ENCODE results near the gene ADD3.

Gene ADD3

DNA sequence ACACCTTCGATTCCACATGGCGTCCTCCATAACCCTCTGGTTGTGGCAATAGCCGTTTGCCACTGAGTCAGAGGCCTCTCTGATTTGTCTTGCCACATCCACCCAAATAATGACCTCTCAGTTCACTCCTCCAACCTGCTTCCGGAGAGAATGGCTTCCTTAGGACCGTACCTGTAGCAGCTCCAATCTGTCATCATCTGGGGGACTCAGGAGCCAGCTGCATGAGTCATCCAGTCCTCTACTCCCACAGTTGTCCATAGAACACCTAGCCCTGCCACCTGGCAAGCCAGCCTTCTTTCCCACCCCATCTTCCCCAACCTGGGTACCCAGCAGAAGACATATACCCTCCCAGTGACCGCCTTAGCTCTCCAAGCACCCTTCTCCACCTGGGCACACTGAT, 135.2 kb downstream of the ADD3 start:
- Histone ChIP-seq H3F3A (ENCODE audit: low read depth) (no peaks in the 10 kb centered on the region), H3K79me2 (ENCODE audit: insufficient read depth, low read length) (no peaks in the 10 kb centered on the region), H3K4me2 (ENCODE audit: low read depth, low read length, poor library complexity, severe bottlenecking) (no peak overlapping the region), H3K27me3 (ENCODE audit: insufficient read depth, low read length, poor library complexity, severe bottlenecking) (peaks cover 7% of the 10 kb centered on the region), H3K36me3 (ENCODE audit: insufficient read depth, low read length) (no peaks in the 10 kb centered on the region), H3K9ac (ENCODE audit: low read depth, low read length, poor library complexity, severe bottlenecking) (no peak overlapping the region), H3K9me3 (ENCODE audit: insufficient read depth, low read depth, low read length) (no peaks in the 10 kb centered on the region), H3K4me3 (ENCODE audit: low read length, poor library complexity, severe bottlenecking) (no peak overlapping the region), H4K20me1 (ENCODE audit: insufficient read depth, low read length, poor library complexity, severe bottlenecking) (no peaks in the 10 kb centered on the region), H3K4me1 (ENCODE audit: insufficient read depth, low read length, poor library complexity, severe bottlenecking) (peaks cover 16% of the 10 kb centered on the region), H2AFZ (ENCODE audit: low read length) (no peak overlapping the region), H3K9me2 (replicated peaks; ENCODE audit: low read depth, low read length) (no peaks in the 10 kb centered on the region)
- TF ChIP-seq EZH2phosphoT487 (IDR thresholded peaks at IDR 0.05; ENCODE audit: borderline replicate concordance), result no peak
- TF ChIP-seq, protein P1, sequence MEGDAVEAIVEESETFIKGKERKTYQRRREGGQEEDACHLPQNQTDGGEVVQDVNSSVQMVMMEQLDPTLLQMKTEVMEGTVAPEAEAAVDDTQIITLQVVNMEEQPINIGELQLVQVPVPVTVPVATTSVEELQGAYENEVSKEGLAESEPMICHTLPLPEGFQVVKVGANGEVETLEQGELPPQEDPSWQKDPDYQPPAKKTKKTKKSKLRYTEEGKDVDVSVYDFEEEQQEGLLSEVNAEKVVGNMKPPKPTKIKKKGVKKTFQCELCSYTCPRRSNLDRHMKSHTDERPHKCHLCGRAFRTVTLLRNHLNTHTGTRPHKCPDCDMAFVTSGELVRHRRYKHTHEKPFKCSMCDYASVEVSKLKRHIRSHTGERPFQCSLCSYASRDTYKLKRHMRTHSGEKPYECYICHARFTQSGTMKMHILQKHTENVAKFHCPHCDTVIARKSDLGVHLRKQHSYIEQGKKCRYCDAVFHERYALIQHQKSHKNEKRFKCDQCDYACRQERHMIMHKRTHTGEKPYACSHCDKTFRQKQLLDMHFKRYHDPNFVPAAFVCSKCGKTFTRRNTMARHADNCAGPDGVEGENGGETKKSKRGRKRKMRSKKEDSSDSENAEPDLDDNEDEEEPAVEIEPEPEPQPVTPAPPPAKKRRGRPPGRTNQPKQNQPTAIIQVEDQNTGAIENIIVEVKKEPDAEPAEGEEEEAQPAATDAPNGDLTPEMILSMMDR (conservative IDR thresholded peaks at IDR 0.05; ENCODE audit: low read length), result no peak

DNA sequence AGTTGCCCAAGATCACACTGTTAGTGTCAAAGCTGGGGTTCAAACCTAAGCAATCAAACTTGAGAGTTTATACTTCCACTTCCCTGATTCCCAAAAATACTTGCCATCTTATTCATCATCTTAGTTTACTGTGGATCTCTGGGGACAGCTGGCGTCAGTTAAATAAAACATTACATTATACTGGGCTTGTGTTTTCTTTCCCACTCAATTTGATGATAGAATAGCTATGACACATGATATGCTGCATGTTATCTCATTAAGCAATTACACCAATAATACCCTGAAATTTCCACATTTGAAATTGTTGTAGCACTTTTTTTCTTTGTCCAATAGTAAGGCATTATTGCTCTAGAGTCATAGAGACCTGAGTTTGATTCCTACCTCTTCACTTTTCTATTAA, 136.7 kb downstream of the ADD3 start:
- peaks cover 21% of the 10 kb centered on the region for H3K27me3 ChIP-seq (ENCODE audit: insufficient read depth, low read length, poor library complexity, severe bottlenecking)
- no peaks in the 10 kb centered on the region for H4K20me1 ChIP-seq (ENCODE audit: insufficient read depth, low read length, poor library complexity, severe bottlenecking)
- H3K36me3 ChIP-seq (ENCODE audit: insufficient read depth, low read length), result no peaks in the 10 kb centered on the region
- no peaks in the 10 kb centered on the region for H3K9me3 ChIP-seq (ENCODE audit: insufficient read depth, low read depth, low read length)
- peaks cover 16% of the 10 kb centered on the region for H3K4me1 ChIP-seq (ENCODE audit: insufficient read depth, low read length, poor library complexity, severe bottlenecking)
- no peaks in the 10 kb centered on the region for H3F3A ChIP-seq (ENCODE audit: low read depth)
- no peak overlapping the region for H3K4me3 ChIP-seq (ENCODE audit: low read length, poor library complexity, severe bottlenecking)
- no peak overlapping the region for H2AFZ ChIP-seq (ENCODE audit: low read length)
- no peaks in the 10 kb centered on the region for H3K79me2 ChIP-seq (ENCODE audit: insufficient read depth, low read length)
- H3K9me2 ChIP-seq (replicated peaks; ENCODE audit: low read depth, low read length), result no peaks in the 10 kb centered on the region
- no peak overlapping the region for H3K4me2 ChIP-seq (ENCODE audit: low read depth, low read length, poor library complexity, severe bottlenecking)
- no peak overlapping the region for H3K9ac ChIP-seq (ENCODE audit: low read depth, low read length, poor library complexity, severe bottlenecking)
- TF ChIP-seq, protein P1 (conservative IDR thresholded peaks at IDR 0.05; ENCODE audit: low read length), result no peak
- no peak for TF ChIP-seq EZH2phosphoT487 (IDR thresholded peaks at IDR 0.05; ENCODE audit: borderline replicate concordance)

DNA sequence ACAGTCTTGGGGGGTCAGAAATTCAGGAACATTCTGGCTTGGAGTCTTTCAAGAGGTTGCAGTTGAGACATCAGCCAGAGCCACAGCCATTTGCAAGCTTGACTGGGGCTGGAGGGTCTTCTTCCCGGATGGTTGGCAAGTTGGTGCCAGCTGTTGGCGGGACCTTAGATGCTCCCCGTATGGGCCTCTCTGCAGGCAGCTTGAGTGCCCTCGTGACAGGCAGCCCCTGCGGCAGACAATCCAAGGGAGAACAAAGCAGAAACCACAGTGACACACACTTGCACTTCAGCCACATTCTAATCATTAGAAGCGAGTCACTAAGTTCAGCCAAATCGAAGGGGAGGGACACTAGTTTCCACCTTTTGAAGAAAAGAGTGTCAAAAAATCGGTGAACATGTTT, 140.2 kb downstream of the ADD3 start:
- TF ChIP-seq, protein P1 (conservative IDR thresholded peaks at IDR 0.05; ENCODE audit: low read length), result no peak
- TF ChIP-seq EZH2phosphoT487 (IDR thresholded peaks at IDR 0.05; ENCODE audit: borderline replicate concordance), result no peak
- H3K4me1 ChIP-seq (ENCODE audit: insufficient read depth, low read length, poor library complexity, severe bottlenecking), result no peaks in the 10 kb centered on the region
- H4K20me1 ChIP-seq (ENCODE audit: insufficient read depth, low read length, poor library complexity, severe bottlenecking), result no peaks in the 10 kb centered on the region
- no peaks in the 10 kb centered on the region for H3K9me2 ChIP-seq (replicated peaks; ENCODE audit: low read depth, low read length)
- H3K4me3 ChIP-seq (ENCODE audit: low read length, poor library complexity, severe bottlenecking), result no peak overlapping the region
- no peaks in the 10 kb centered on the region for H3K9me3 ChIP-seq (ENCODE audit: insufficient read depth, low read depth, low read length)
- H3K9ac ChIP-seq (ENCODE audit: low read depth, low read length, poor library complexity, severe bottlenecking), result no peak overlapping the region
- H3F3A ChIP-seq (ENCODE audit: low read depth), result no peaks in the 10 kb centered on the region
- H2AFZ ChIP-seq (ENCODE audit: low read length), result no peak overlapping the region
- no peaks in the 10 kb centered on the region for H3K36me3 ChIP-seq (ENCODE audit: insufficient read depth, low read length)
- H3K79me2 ChIP-seq (ENCODE audit: insufficient read depth, low read length), result no peaks in the 10 kb centered on the region
- H3K27me3 ChIP-seq (ENCODE audit: insufficient read depth, low read length, poor library complexity, severe bottlenecking), result peaks cover 55% of the 10 kb centered on the region
- H3K4me2 ChIP-seq (ENCODE audit: low read depth, low read length, poor library complexity, severe bottlenecking), result no peak overlapping the region
